ENCODE results near the gene GLIPR2.

- TF ChIP-seq ZXDB (tag by site-specific recombination; IDR thresholded peaks at IDR 0.05) (no peak), ZNF530 (tag by site-specific recombination; IDR thresholded peaks at IDR 0.05; ENCODE audit: low read depth) (no peak), ZNF133 (tag by site-specific recombination; IDR thresholded peaks at IDR 0.05) (no peak), ZNF768 (tag by site-specific recombination; IDR thresholded peaks at IDR 0.05) (no peak), SP2 (tag by site-specific recombination; IDR thresholded peaks at IDR 0.05) (no peak), ZNF140 (tag by site-specific recombination; IDR thresholded peaks at IDR 0.05) (no peak)
- TF ChIP-seq, protein P1, sequence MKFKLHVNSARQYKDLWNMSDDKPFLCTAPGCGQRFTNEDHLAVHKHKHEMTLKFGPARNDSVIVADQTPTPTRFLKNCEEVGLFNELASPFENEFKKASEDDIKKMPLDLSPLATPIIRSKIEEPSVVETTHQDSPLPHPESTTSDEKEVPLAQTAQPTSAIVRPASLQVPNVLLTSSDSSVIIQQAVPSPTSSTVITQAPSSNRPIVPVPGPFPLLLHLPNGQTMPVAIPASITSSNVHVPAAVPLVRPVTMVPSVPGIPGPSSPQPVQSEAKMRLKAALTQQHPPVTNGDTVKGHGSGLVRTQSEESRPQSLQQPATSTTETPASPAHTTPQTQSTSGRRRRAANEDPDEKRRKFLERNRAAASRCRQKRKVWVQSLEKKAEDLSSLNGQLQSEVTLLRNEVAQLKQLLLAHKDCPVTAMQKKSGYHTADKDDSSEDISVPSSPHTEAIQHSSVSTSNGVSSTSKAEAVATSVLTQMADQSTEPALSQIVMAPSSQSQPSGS (tag by site-specific recombination; IDR thresholded peaks at IDR 0.05; ENCODE audit: low read depth): no peak
- TF ChIP-seq, protein P2, sequence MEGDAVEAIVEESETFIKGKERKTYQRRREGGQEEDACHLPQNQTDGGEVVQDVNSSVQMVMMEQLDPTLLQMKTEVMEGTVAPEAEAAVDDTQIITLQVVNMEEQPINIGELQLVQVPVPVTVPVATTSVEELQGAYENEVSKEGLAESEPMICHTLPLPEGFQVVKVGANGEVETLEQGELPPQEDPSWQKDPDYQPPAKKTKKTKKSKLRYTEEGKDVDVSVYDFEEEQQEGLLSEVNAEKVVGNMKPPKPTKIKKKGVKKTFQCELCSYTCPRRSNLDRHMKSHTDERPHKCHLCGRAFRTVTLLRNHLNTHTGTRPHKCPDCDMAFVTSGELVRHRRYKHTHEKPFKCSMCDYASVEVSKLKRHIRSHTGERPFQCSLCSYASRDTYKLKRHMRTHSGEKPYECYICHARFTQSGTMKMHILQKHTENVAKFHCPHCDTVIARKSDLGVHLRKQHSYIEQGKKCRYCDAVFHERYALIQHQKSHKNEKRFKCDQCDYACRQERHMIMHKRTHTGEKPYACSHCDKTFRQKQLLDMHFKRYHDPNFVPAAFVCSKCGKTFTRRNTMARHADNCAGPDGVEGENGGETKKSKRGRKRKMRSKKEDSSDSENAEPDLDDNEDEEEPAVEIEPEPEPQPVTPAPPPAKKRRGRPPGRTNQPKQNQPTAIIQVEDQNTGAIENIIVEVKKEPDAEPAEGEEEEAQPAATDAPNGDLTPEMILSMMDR (tag by site-specific recombination; IDR thresholded peaks at IDR 0.05): no peak
- TF ChIP-seq, protein P3, sequence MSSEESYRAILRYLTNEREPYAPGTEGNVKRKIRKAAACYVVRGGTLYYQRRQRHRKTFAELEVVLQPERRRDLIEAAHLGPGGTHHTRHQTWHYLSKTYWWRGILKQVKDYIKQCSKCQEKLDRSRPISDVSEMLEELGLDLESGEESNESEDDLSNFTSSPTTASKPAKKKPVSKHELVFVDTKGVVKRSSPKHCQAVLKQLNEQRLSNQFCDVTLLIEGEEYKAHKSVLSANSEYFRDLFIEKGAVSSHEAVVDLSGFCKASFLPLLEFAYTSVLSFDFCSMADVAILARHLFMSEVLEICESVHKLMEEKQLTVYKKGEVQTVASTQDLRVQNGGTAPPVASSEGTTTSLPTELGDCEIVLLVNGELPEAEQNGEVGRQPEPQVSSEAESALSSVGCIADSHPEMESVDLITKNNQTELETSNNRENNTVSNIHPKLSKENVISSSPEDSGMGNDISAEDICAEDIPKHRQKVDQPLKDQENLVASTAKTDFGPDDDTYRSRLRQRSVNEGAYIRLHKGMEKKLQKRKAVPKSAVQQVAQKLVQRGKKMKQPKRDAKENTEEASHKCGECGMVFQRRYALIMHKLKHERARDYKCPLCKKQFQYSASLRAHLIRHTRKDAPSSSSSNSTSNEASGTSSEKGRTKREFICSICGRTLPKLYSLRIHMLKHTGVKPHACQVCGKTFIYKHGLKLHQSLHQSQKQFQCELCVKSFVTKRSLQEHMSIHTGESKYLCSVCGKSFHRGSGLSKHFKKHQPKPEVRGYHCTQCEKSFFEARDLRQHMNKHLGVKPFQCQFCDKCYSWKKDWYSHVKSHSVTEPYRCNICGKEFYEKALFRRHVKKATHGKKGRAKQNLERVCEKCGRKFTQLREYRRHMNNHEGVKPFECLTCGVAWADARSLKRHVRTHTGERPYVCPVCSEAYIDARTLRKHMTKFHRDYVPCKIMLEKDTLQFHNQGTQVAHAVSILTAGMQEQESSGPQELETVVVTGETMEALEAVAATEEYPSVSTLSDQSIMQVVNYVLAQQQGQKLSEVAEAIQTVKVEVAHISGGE (tag by site-specific recombination; conservative IDR thresholded peaks at IDR 0.05; ENCODE audit: low read depth): no peak
- TF ChIP-seq, protein P4, sequence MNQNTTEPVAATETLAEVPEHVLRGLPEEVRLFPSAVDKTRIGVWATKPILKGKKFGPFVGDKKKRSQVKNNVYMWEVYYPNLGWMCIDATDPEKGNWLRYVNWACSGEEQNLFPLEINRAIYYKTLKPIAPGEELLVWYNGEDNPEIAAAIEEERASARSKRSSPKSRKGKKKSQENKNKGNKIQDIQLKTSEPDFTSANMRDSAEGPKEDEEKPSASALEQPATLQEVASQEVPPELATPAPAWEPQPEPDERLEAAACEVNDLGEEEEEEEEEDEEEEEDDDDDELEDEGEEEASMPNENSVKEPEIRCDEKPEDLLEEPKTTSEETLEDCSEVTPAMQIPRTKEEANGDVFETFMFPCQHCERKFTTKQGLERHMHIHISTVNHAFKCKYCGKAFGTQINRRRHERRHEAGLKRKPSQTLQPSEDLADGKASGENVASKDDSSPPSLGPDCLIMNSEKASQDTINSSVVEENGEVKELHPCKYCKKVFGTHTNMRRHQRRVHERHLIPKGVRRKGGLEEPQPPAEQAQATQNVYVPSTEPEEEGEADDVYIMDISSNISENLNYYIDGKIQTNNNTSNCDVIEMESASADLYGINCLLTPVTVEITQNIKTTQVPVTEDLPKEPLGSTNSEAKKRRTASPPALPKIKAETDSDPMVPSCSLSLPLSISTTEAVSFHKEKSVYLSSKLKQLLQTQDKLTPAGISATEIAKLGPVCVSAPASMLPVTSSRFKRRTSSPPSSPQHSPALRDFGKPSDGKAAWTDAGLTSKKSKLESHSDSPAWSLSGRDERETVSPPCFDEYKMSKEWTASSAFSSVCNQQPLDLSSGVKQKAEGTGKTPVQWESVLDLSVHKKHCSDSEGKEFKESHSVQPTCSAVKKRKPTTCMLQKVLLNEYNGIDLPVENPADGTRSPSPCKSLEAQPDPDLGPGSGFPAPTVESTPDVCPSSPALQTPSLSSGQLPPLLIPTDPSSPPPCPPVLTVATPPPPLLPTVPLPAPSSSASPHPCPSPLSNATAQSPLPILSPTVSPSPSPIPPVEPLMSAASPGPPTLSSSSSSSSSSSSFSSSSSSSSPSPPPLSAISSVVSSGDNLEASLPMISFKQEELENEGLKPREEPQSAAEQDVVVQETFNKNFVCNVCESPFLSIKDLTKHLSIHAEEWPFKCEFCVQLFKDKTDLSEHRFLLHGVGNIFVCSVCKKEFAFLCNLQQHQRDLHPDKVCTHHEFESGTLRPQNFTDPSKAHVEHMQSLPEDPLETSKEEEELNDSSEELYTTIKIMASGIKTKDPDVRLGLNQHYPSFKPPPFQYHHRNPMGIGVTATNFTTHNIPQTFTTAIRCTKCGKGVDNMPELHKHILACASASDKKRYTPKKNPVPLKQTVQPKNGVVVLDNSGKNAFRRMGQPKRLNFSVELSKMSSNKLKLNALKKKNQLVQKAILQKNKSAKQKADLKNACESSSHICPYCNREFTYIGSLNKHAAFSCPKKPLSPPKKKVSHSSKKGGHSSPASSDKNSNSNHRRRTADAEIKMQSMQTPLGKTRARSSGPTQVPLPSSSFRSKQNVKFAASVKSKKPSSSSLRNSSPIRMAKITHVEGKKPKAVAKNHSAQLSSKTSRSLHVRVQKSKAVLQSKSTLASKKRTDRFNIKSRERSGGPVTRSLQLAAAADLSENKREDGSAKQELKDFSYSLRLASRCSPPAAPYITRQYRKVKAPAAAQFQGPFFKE (tag by site-specific recombination; IDR thresholded peaks at IDR 0.05; ENCODE audit: borderline replicate concordance): no peak
- TF ChIP-seq, protein P5, sequence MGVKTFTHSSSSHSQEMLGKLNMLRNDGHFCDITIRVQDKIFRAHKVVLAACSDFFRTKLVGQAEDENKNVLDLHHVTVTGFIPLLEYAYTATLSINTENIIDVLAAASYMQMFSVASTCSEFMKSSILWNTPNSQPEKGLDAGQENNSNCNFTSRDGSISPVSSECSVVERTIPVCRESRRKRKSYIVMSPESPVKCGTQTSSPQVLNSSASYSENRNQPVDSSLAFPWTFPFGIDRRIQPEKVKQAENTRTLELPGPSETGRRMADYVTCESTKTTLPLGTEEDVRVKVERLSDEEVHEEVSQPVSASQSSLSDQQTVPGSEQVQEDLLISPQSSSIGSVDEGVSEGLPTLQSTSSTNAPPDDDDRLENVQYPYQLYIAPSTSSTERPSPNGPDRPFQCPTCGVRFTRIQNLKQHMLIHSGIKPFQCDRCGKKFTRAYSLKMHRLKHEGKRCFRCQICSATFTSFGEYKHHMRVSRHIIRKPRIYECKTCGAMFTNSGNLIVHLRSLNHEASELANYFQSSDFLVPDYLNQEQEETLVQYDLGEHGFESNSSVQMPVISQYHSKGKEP (tag by site-specific recombination; IDR thresholded peaks at IDR 0.05): no peak
These were observed 29.3 kb downstream of the GLIPR2 start for GRCh38 chr9:36165826-36166167.

All from HEK293 (cell line).